Osteocyte (in vitro differentiated cells): Measurements from ENCODE around the gene LINGO3. TPM values are rescaled to one million over a fixed set of nuclear protein-coding genes. Genes with fewer than 3 reads are reported as not detected.

ENCODE experiments used
- DNase-seq: peaks from one replicate; pipeline ENCODE4 v3.0.0; 2021; ENCODE audit warnings: mixed read lengths; ENCODE audit not compliant: unreplicated experiment; ENCODE audit errors: extremely low spot score
- H3K27ac Mint-ChIP-seq: one replicate; pipeline ENCODE4 v1.8.0; 2021; ENCODE audit warnings: mild to moderate bottlenecking, mixed read lengths; ENCODE audit not compliant: unreplicated experiment
- H3K27me3 Mint-ChIP-seq: one replicate; pipeline ENCODE4 v1.8.0; 2021; ENCODE audit warnings: mixed read lengths; ENCODE audit not compliant: unreplicated experiment
- H3K36me3 Mint-ChIP-seq: one replicate; pipeline ENCODE4 v1.8.0; 2021; ENCODE audit warnings: mixed read lengths; ENCODE audit not compliant: unreplicated experiment
- H3K4me1 Mint-ChIP-seq: one replicate; pipeline ENCODE4 v1.8.0; 2021; ENCODE audit warnings: mixed read lengths; ENCODE audit not compliant: unreplicated experiment
- H3K4me3 Mint-ChIP-seq: one replicate; pipeline ENCODE4 v1.8.0; 2021; ENCODE audit warnings: mild to moderate bottlenecking, moderate library complexity, mixed read lengths; ENCODE audit not compliant: unreplicated experiment
- H3K9me3 Mint-ChIP-seq: one replicate; pipeline ENCODE4 v1.8.0; 2021; ENCODE audit warnings: mixed read lengths; ENCODE audit not compliant: unreplicated experiment
- CTCF ChIP-seq: fragments of 200-600 bp; sonication (generic); IDR thresholded peaks from 2 replicates; pipeline ENCODE4 v1.5.0; 2021; ENCODE audit warnings: antibody characterized with exemption, mild to moderate bottlenecking, moderate library complexity
- total RNA-seq: library from RNA; stranded (reverse); gene quantifications from 2 replicates; pipeline ENCODE4 v1.2.1, GENCODE V29; 2021

The LINGO3 gene
- total RNA-seq, 1 donor from 2014 or later = 0.54 TPM

DNA sequence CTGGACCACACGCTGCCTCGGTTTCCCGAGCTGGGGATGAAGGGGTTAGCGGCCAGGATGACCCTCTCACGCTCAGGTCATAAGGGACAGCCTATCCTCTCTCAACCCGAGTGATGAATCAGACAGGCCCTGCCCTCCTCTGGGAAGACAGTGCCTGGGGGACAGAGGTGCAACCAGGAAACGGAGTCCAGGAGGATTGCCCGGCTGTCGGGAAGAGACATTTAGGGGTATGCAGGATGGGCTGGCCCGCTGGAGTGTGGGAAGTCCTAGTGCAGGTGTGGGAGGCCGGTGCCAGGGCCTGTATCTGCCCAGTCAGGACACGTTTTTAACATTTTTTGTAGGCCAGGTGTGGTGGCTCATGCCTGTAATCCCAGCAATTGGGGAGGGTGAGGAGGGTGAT lies 12.1 kb upstream of the LINGO3 start:
- H3K4me3 Mint-ChIP-seq = no peak overlapping the region
- no peak overlapping the region for H3K27ac Mint-ChIP-seq
- H3K27me3 Mint-ChIP-seq = no peaks in the 10 kb centered on the region
- peaks cover 3% of the 10 kb centered on the region for H3K9me3 Mint-ChIP-seq
- peaks cover 31% of the 10 kb centered on the region for H3K4me1 Mint-ChIP-seq
- no peak for TF ChIP-seq CTCF
- peaks cover 6% of the 10 kb centered on the region for H3K36me3 Mint-ChIP-seq
- no peak for DNase-seq

DNA sequence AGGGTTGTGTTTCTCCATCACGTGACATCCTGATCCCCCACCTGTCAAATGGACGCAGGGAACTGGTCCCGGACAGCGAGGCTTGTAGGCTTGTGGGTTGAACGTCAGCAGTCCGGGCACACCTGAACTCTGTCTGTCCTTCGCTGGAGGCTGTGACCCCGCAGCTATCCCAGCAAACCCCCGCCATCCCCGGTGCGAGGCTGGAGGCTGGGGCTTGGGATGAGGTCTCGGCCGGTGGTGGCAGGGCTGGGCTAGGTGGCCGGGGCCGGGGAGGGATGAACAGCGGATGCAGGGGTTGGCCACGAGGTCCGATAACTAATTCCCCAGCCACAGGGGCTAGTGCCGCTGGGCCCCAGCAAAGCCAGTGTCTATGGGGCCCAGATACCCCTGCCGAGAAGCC lies 11.6 kb upstream of the LINGO3 start:
- peaks cover 5% of the 10 kb centered on the region for H3K36me3 Mint-ChIP-seq
- peaks cover 31% of the 10 kb centered on the region for H3K4me1 Mint-ChIP-seq
- H3K9me3 Mint-ChIP-seq = peaks cover 8% of the 10 kb centered on the region
- TF ChIP-seq CTCF = no peak
- no peak overlapping the region for H3K4me3 Mint-ChIP-seq
- H3K27me3 Mint-ChIP-seq = no peaks in the 10 kb centered on the region
- DNase-seq = peak; percentile 85
- H3K27ac Mint-ChIP-seq = no peak overlapping the region

GRCh38 chr19:2318923-2319322 lies 11.0 kb upstream of the LINGO3 start:
- H3K4me1 Mint-ChIP-seq = peaks cover 28% of the 10 kb centered on the region
- TF ChIP-seq CTCF = no peak
- H3K27me3 Mint-ChIP-seq = no peaks in the 10 kb centered on the region
- no peaks in the 10 kb centered on the region for H3K36me3 Mint-ChIP-seq
- H3K27ac Mint-ChIP-seq = no peak overlapping the region
- no peak overlapping the region for H3K4me3 Mint-ChIP-seq
- DNase-seq = no peak
- peaks cover 9% of the 10 kb centered on the region for H3K9me3 Mint-ChIP-seq

- H3K4me1 Mint-ChIP-seq = peaks cover 28% of the 10 kb centered on the region
- peaks cover 9% of the 10 kb centered on the region for H3K9me3 Mint-ChIP-seq
- no peak overlapping the region for H3K4me3 Mint-ChIP-seq
- H3K27me3 Mint-ChIP-seq = no peaks in the 10 kb centered on the region
- peak overlapping the region; percentile 60 for H3K27ac Mint-ChIP-seq
- no peak for TF ChIP-seq CTCF
- H3K36me3 Mint-ChIP-seq = no peaks in the 10 kb centered on the region
- DNase-seq = no peak
These were observed 9.8 kb upstream of the LINGO3 start for GRCh38 chr19:2317756-2318155.

DNA sequence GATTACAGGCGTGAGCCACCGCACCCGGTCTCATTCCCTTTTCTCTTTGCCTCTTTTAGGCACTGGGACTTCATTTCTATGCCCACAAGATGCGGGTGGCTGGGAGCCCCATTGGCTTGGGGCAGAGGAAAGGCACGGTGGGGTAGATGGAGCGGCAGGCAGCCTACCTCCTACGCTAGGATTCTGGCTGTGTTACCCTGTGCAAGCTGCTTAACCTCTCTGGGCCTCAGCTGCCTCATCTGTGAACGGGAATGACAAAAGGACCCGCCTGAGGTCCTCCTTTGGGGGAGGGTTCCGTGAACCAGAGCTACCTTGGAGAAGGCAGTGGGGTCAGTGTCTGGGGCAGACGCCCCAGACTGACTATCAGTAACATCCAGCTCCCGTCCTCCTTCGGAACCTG lies 9.3 kb upstream of the LINGO3 start:
- Mint-ChIP-seq H3K36me3 (no peaks in the 10 kb centered on the region), H3K27me3 (no peaks in the 10 kb centered on the region), H3K27ac (peak overlapping the region; percentile 67), H3K9me3 (peaks cover 9% of the 10 kb centered on the region), H3K4me1 (peaks cover 28% of the 10 kb centered on the region), H3K4me3 (peak overlapping the region; percentile 14)
- no peak for DNase-seq
- no peak for TF ChIP-seq CTCF
